Esophagus squamous epithelium (tissue), 4 donors: ENCODE data around the gene GP9.

Source experiments
- CTCF ChIP-seq, 6 experiments: fragments of 450-650 bp in 4 of 6; fragments of 200-600 bp in 2 of 6; sonication (generic) in 2 of 6; IDR thresholded peaks; one replicate each; pipeline ENCODE4 v1.5.1; 2016 to 2019; ENCODE audit warnings: antibody characterized with exemption in 6 of 6, mild to moderate bottlenecking in 4 of 6, moderate library complexity in 4 of 6
- POLR2A ChIP-seq, 4 donors: fragments of 450-650 bp; IDR thresholded peaks; one replicate each; pipeline ENCODE4 v1.6.1; 2017; ENCODE audit warnings: antibody characterized with exemption in 4 of 4, mild to moderate bottlenecking in 4 of 4, moderate library complexity in 3 of 4

GRCh38 chr3:129026728-129027543 lies 33.6 kb upstream of the GP9 start:
- TF ChIP-seq CTCF (IDR thresholded peaks at IDR 0.05) (peak; percentile 55 to 79 (median 74)), POLR2A (IDR thresholded peaks at IDR 0.05) (peak in 3 of 4 donors; percentile 26 to 47 (median 46))
